HG03066 (cell line): ENCODE measurements around the gene TOP2A.

Experiments used
- ATAC-seq: cut with Tn5 transposase; IDR thresholded peaks from one replicate; pipeline ENCODE4 v1.9.1; 2021; ENCODE audit warnings: low read depth; ENCODE audit not compliant: unreplicated experiment

TOP2A gene

DNA sequence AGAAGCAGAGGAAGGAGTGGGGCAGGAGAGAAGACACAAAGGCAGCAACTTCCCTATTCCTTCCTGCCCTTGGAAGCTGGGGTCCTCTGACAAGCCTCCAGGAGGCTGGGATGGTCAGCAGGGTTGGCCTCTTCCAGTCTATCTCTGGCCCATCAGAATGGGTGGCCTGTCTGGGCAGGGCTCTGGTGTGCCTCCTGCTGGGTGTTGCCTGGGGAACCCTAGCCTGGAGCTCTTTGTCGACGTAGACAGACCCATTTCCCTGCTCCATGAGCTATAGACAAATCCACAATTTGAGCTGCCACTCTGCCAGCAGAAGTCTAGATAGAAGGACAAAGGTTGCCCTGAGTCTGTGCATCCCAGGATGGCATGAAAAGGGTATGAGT is 36.9 kb upstream of the TOP2A start:
- ATAC-seq, result no peak

- ATAC-seq, result no peak
Measured at GRCh38 chr17:40453881-40454612, 36.4 kb upstream of the TOP2A start.

DNA sequence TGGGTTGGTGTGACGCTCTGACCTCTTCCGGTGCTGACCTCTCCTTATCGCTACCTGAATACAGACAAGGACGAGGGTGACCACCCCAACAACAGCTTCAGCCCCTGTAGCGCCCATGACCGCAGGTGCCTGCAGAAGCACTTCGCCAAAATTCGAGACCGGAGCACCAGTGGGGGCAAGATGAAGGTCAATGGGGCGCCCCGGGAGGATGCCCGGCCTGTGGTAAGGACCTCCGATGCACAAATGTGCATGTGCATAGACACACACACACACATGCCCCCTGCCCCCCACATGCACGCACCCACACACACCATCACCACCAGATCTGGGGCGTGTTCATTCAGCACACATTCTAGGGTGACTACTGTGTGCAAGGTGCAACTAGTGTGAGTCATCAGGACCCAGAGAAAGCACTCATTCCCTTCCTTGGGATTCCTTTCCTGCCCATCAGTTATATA is 35.3 kb upstream of the TOP2A start:
- ATAC-seq, result no peak

DNA sequence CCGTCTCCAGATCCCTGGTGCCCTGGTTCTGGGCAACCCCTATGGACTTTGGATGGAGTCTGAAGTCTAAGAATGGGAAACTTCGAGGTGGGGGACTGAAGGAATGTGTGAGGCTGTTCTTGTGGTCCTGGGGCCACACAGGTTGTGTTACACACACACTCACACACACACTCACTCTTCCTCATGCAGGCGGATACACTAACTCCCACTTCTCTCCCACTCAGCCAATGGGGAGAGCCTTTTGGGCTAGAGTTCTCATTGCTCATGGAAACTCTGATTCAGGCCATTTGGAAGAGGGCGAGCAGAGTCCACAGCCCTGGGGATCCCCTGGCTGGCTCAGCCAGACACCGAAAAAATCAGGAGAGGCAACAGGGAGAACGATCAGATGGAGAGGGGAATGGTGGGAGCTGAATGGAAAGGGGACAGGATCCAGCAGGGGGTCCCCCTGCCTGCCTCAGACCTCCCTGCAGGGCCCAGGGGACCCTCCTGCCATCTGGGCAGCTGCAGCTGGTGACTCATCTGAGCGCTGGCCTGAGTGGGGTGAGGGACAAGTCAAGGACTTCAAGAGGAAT is 34.6 kb upstream of the TOP2A start:
- no peak for ATAC-seq

- ATAC-seq, result no peak
Measured at GRCh38 chr17:40451420-40451819, 33.7 kb upstream of the TOP2A start.

GRCh38 chr17:40450175-40450574 is 32.5 kb upstream of the TOP2A start:
- no peak for ATAC-seq

GRCh38 chr17:40448639-40449261 is 31.1 kb upstream of the TOP2A start:
- no peak for ATAC-seq

- no peak for ATAC-seq
Measured at GRCh38 chr17:40448213-40448638, 30.5 kb upstream of the TOP2A start.

GRCh38 chr17:40447806-40448205 is 30.1 kb upstream of the TOP2A start:
- no peak for ATAC-seq

DNA sequence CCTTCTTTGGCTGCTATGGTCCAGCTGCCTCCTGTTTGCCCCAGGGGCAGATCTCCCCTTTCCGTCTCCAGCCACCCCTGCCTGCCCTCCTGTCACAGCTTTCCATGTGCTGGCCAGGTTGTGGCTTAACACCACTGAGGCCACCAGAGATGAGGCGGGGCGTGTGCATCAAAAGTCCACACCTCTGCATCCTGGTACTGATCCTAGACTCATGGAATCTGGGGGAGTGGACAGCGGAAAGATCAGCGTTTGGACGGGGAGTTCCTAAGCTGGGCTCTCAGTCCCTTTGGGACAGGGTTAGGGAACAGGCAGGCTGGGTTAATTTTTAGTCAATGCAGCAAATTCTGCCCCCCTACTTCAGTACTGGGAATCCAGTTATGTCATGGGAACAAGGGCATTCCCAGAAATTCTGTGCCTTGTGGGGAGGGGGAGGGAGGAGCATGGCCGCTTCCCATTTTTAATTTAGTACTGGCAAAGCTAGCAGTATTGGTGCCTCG is 29.5 kb upstream of the TOP2A start:
- ATAC-seq, result no peak

DNA sequence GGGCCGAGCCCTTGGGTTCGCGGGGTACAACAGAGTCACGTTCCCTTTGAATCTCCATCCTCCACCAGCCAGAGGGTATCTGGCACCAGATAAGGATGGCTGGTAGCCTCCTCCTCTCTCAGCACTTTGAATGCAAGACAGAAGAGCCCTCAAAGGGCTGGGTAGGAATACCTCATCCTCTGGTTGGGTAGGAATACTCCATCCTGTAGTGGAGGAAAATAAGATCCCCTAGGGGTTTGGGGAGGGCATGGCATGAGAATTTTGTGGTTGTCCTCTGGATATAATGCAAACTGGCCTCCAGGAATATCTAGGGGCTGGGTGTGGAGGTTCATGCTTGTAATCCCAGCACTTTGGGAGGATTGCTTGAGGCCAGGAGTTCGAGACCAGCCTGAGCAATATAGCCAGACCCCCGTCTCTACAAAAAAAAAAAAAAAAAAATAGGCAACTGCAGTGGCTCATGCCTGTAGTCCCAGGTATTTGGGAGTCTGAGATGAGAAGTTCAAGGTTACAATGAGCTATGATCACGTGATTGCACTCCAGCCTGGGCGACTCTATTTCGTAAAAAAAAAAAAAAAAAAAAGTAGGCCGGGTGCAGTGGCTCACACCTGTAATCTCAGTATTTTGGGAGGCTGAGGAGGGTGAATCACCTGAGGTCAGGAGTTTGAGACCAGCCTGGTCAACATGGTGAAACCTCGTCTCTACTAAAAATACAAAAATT is 28.2 kb upstream of the TOP2A start:
- no peak for ATAC-seq

DNA sequence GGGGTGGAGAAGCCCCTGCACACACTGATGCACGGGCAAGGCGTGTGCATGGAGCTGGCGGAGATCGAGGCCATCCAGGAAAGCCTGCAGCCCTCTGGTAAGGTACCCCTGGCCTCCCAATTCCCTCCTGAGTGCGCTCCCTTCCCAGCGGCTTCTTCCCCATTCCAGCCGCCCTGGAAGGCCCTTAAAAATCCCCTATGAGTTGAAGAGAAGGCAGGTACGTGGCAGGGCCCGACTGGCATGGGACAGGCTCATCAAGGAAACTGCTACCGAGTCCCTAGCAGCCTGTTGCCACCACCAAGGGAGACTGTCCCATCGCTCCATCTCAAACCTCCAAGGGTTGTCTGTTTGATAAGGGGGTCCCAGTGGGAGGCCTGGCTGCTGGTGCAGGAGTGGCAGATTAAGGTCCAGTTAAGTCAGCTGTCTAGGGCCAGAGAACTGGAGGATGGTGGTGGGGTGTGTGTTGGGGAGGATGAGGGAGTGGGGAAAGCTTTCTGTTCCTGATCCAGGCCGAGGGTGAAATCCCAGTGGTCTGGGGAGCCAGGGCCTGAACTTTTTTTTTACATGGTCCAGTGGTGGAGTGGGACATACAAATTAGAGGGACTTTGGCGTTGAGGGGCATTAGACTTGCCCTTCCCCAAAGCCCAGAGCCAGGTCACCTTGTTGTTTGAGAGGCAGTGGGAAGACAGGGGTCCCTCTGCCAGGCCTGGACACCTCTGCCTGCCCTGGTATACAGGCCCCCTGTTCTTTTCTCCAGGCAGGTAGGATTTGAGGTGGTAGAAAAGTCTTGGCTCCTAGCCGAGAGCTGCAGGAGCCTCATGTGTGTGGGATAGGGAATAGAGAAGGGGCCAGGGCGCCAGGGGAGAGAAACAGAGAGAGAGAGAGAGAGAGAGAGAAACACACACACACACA is 26.5 kb upstream of the TOP2A start:
- ATAC-seq, result no peak

DNA sequence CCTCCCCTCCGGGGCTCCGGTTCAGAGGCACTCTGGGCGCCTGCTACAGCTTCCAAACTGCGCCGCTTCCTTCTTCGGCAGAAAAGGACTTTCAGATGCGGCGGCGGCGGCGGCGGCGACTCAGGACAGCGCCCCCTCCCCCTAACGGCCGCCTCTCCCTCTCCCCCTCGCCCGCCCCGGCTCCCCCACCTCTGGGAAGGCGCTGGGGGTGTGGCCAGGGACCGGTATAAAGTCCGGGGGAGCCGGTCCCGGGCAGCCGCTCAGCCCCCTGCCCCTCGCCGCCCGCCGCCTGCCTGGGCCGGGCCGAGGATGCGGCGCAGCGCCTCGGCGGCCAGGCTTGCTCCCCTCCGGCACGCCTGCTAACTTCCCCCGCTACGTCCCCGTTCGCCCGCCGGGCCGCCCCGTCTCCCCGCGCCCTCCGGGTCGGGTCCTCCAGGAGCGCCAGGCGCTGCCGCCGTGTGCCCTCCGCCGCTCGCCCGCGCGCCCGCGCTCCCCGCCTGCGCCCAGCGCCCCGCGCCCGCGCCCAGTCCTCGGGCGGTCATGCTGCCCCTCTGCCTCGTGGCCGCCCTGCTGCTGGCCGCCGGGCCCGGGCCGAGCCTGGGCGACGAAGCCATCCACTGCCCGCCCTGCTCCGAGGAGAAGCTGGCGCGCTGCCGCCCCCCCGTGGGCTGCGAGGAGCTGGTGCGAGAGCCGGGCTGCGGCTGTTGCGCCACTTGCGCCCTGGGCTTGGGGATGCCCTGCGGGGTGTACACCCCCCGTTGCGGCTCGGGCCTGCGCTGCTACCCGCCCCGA is 25.7 kb upstream of the TOP2A start, which contains the start of gene IGFBP4:
TSS of gene IGFBP4 (plus strand) at position 255 of the 792 bp plus-strand sequence. CDS start at position 541, 286 bp downstream.
- ATAC-seq, result no peak

DNA sequence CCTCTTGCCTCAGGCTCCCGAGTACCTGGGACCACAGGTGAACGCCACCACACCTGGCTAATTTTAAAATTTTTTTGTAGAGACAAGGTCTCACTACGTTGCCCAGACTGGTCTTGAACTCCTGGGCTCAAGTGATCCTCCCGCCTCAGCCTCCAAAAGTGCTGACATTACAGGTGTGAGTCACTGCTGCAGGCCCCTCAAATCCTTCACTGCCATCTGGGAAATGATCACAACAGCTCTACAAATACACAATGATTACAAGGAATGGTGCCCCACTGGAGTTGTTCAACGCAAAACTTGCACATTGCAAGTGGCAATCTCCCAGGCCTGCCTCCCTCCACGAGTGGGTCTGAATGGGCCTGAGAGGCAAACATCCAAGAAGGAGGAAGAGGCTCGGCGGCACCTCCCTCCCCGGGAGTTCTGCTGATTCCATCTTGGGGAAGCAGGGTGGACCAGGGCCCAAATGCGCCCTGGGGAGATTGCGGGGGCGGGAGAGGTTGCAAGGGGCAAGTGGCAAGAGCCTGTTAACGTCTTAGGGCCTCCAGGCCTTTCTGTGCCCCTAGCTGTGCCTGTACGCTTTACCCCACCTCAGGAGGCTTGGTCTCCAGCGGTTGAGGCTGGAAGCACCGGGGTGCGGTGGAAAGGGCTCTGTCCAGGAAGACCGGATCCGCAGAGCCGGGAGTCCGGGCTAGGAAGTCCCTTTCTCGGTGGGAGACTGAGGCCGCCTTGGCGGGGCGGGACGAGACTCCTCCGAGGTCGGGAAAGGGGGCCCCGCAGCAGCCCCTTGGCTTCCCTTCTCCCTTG is 24.9 kb upstream of the TOP2A start:
- no peak for ATAC-seq

DNA sequence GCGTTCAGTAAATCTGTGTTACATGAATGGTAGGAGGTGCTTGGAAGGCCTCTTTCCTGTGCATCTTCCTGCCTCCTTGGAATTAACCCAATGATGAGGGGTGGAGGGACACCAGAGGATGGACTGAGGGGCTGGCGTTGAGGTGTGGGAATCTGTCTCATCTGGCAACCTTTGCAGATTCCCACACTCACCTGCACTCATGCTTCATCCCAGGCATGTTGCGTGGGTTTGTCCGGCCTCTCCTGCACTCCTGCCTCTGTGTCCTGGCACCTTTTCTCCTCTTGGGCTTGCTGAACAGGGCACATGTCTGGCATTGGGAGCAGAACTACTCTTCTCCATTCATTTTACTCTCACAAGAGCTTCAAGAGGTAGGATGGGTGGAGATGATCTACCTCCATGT is 22.5 kb upstream of the TOP2A start:
- no peak for ATAC-seq

DNA sequence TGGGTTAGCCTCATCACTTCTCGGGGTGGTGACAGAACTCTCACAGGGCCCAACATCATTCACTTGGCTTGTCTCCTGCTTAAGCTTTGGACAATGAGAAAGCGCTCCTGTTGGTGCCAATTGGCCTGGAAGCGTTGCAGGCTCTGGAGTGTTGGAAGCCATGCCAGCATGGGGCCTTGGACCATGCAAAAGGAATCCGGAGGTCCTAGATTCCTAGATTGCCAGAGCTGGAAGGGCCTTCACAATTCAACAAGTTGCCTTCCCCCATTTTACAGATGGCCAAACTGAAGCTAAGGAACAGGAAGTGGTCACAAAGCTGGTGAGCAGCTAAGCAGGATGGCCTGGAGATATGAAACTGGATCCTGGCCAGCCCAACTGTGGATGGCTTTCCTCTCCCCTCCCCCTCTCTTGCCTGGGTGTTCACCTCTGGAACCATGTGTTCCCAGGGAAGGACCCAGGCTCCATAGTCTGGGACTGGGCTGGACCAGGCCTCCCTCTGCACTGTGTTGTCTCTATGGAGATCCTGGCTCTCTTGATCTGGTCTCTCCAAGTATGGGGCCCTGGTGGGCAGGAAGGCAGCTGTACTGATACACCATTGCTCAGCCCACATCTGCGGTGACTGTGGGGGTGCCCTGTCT is 19.5 kb upstream of the TOP2A start:
- ATAC-seq, result no peak

- no peak for ATAC-seq
Measured at GRCh38 chr17:40436636-40437035, 18.9 kb upstream of the TOP2A start.
